Muscle of arm (tissue), 12 donors: ENCODE results near the gene TMEM165. TPM values are rescaled to one million over a fixed set of nuclear protein-coding genes. Genes with fewer than 3 reads are reported as not detected.

ENCODE experiments used
- DNase-seq: peaks from one replicate; pipeline ENCODE4 v3.0.0-alpha.2; 2013
- polyA plus RNA-seq, 12 donors: library from polyadenylated mRNA; unstranded; fragments of 120-200 nt; gene quantifications; one replicate each; pipeline ENCODE4 v1.2.1, GENCODE V29; 2013; ENCODE audit not compliant: insufficient read length in 12 of 12

Gene TMEM165
- polyA plus RNA-seq, 12 donors = 32.3 to 67.5 (median 51.2) TPM; not detected in 1

GRCh38 chr4:55447108-55447708, 51.5 kb downstream of the TMEM165 start:
- no peak for DNase-seq

DNA sequence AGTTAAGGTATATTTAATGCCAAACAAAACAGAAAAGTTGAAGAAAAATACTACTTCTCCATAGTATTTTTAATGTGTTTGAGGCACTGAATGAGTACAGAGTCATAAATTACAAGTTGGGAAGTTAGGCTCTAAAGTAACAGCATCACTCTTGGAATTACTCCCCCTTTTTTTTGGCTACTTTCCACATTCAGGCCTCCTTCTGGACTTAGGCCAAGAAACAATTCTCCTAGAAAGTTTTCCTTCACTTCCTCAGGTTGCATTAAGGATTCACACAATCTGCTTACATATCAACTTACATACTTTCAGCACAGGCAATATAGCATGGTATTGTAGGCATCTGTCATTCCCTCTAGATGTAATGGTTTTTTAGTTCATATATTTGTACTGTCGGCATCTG, 52.1 kb downstream of the TMEM165 start:
- peak; percentile 48 for DNase-seq

DNA sequence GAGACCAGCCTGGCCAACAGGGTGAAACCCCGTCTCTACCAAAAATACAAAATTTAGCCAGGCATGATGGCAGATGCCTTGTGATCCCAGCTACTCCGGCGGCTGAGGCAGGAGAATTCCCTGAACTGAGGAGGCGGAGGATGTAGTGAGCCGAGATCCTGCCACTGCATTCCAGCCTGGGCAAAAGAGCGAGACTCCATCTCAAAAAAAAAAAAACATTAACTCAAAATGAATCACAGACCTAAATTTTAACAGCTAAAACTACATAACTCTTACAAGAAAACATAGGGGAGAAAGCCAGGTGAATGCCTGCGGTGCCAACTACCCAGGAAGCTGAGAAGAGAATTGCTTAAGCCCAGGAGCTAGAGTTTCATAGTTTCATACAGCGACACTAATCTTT, 54.8 kb downstream of the TMEM165 start:
- no peak for DNase-seq

GRCh38 chr4:55458164-55458563, 62.4 kb downstream of the TMEM165 start:
- DNase-seq = no peak

GRCh38 chr4:55458611-55459010, 62.9 kb downstream of the TMEM165 start:
- no peak for DNase-seq

DNA sequence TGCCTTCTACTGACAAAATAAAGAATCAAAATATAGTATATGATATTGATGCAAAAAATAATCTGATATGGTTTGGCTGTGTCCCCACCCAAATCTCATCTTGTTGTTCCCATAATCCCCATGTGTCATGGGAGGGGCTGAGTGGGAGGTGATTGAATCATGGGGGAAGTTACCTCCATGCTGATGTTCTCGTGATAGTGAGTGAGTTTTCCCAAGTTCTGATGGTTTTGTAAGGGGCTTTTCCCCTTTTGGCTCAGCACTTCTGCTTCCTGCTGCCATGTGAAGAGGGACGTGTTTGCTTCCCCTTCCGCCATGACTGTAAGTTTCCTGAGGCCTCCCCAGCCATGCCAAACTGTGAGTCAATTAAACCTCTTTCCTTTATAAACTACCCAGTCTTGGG, 70.2 kb downstream of the TMEM165 start:
- DNase-seq = no peak

DNA sequence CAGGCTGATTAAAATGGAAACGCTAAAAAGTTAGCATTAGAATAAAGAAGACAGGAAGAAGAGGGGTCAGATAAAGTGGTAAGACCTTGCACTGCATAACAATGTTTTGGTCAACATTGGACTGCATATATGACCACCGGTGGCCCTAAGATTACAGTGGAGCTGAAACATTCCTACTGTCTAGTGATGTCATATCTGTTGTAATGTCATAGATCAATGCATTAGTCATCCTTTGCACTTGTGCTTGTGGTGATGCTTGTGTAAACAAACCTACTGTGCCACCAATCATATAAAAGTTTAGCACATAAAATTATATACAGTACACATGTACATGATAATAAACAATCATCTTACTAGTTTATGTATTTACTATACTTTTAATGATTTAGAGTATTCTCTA, 73.0 kb downstream of the TMEM165 start:
- DNase-seq = no peak

GRCh38 chr4:55469979-55470378, 74.2 kb downstream of the TMEM165 start:
- DNase-seq = no peak

Other genes with a start within 250 kb of the TMEM165 start
- 10 to 100 TPM in 11 of 12 donors, not detected in 1; 10.1 to 25.2 (median 15.1) TPM for gene SRD5A3, start 49.7 kb upstream of the TMEM165 start, polyA plus RNA-seq
- 10 to 100 TPM; 13.8 to 39.9 (median 18.1) TPM for gene CLOCK, start 151.0 kb downstream of the TMEM165 start, polyA plus RNA-seq
- not detected for gene PDCL2, start 196.3 kb downstream of the TMEM165 start, polyA plus RNA-seq
- gene NMU, start 240.3 kb downstream of the TMEM165 start, polyA plus RNA-seq = 1 to 10 TPM in 7 of 12 donors, under 1 TPM in 3, not detected in 2; 0.60 to 1.9 (median 1.4) TPM